A172 (cell line): Measurements from ENCODE around the gene TIMP3. TPM values are rescaled to one million over a fixed set of nuclear protein-coding genes. Genes with fewer than 3 reads are reported as not detected.

Experiments
- DNase-seq: peaks from one replicate; pipeline ENCODE4 v3.0.0-alpha.2; 2015; ENCODE audit warnings: low spot score
- total RNA-seq: library from RNA; depleted of rRNA; stranded (reverse); fragments of >200 nt; shearing (Covaris generic); gene quantifications from 2 replicates; pipeline ENCODE4 v1.2.3, GENCODE V29; 2014

The TIMP3 gene
- total RNA-seq, 1 experiment from 2014 or later: 17.6 TPM

DNA sequence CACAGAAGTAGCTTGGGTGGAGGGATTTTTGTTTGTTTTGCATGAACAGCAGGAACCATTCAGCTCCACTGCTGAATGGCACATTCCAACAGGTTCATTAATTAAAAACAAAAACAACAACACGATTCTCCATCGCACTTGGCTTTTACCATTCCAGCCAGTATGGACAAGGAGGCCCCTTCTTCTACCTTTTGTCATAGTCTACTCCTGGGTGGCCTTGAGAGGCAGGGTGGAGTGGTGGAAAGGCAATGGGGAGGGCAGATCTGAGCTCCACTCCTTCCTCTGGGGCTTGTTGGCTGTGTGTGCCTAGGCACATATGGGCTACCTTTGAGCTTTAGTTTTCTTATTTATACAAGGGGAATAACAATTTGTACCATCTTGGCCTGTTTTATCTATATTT, 4.8 kb downstream of the TIMP3 start:
- no peak for DNase-seq

DNA sequence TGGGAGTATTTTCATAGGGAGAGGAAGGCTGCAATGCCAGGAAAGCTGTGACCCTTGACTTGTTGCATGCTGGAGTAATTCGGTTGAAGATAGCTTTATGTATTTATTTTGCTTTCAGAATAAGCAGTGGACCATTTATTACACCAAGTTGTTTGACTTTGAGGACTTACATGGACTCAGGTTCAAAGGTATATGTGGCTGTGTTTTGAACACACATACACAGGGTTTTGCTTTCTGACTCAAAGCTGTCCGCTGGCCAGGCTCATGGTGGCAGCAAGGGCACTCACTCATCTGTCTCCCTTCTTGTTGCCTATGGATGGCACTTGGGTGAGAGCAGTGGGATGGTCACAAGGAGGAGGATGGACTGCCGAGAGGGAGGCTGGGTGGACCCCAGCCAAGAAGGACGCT, 6.5 kb downstream of the TIMP3 start:
- no peak for DNase-seq

DNA sequence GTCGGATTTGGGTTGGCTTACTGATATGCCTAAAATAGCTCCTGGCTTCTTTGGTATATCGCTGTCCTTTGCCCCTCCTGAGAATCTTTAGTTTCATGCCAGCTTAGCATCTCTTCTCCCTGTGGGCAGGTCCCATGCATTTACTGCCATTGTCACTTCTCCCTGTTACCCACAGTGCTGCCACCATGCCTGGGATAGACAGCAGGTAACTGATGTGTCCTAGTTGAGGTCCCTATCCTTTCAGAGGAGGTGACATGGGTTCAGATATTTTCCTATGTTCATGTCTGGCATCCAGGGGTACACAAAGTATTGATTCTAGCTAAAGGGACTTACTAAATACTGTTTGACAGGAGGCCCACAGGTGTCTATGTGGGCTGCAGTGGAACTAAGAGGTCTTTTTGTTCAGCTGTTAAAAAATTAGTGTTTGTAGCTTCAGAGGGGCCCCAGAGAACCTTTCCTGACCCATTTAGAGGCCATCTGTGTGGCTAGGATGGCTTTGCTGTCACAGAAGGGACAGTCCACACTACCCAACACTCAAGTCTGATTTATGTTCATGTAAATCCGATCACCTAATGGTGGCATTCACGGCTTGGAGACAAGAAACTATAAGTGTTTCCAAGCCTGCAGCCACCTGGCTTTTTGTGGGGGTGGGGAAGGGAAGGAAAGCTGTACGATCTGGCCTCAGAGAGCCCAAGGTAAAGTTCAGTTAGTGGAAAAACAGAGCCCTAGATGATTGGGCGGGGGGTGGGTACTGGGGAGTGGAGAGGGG, 8.5 kb downstream of the TIMP3 start:
- DNase-seq: no peak

DNA sequence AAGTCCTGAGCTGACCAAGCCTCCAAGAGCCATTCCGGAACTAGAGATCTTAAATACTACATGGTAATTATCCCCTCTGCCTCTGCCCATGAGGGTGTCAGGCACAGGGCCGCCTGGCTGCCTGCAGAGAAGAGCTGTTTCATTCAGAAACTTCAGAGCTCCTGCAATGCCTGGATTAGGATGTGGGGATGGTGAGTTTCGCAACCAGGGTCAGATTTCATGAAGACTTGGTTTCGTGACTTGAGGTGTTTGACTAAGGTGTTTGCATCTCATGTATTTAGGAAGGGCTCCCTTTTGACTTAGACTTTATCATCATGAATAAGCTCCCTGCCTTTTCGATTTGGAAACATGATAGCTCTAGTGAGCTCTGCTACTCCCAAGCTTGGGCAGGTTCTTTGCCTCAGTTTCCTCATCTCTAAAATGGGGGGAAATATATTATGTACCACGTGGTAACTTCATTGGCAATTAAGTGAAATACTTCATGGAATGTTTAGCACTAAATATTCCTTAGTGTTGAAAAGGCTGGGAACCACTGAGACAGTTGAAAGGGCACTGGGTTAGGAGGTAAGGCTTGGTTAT, 9.1 kb downstream of the TIMP3 start:
- DNase-seq: no peak

DNA sequence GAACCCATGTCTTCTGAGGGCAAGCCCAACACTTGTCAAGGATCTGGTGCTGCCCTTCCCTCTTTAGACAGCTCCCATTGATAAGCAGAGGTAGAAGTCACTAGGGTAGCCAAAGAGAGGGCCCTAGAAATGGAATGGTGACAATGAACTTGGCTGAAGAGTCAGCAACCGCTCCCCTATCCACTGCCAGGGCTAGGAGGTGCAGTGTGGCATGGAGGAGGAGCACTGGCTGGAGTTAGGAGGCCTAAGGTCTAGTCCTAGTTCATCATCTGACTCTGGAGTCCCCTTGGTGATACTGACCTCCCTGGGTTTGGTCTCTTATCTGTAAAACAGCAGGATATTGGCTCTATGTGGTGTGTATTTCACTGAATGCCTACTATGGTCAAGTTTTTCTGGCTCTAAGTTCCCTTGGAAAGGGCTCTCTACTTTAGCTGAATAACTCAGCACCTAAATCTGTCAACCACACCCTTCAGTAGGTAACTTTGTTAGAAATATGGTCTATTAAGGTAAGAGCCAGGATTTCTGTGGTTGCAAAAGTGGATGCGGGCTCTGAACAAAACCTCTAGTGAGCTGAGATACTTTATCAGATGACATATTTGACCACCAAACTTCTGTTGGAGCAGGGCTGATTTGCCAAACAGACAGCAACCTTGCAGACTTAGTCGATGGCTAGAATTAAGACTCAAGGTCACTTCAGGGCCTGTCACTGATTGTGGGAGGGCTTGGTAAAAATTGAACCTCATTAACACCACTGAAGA, 10.5 kb downstream of the TIMP3 start:
- DNase-seq: no peak

DNA sequence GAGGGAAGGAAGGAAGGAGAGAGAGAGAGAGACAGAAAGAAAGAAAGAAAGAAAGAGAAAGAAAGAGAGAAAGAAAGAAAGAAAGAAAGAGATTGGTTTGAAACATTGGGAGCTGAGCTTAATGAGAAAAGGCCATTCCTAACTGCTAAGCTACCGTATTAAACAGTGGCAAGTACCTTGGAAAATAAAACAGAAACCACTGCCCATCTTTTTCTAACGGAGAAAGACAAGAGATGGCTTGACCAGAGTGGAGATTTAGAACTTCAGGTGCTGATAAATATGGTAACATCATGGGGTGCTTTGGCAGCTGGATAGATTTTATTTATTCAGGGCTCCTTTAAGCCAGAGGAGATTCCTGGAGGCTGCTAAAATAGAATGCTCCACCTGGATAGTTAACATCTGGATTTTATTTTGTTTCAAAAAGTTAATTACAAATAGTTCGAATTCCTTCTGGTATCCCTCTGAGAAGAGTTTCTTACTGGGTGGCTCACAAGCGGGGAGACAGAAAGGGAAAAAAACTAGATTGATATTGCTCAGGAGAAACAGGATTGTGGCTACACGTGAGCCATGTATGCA, 12.9 kb downstream of the TIMP3 start:
- no peak for DNase-seq

DNA sequence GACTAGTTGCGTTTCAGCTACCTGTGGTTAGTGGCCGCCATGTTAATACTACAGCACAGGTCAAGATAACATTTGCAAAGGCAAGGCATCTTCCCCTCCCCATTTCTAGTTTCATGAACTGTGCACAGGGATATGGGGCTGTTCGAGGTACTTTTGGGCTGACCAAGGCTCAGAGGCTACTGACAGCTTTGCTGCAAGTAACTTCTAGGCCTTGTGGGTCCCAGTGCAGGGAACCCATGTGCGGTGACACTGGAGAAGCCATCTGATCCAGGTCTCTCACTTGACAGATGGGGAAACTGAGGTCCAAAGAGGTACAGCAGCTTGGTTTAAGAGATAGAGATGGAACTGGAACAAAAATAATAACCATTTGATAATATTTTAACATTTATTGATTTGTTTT, 13.6 kb downstream of the TIMP3 start:
- no peak for DNase-seq

DNA sequence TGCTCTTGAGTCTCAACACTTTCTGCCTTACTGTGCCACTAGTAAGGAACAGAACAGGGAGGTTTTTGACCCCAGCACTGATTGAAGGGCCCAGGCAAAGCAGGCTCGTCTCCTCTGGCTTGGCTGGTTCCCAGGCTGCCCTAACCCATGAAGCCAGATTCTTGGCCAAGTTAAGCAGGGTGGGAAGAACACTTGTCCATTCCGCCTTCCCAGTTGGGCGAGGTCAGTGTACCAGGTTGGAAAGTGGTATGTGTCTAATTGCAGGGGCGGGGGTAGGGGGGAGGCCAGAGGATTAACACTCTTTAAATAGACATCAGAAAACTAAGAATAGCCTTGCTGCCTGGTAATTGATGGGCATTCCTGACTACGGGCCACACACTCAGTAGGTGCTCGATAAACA, 14.4 kb downstream of the TIMP3 start:
- no peak for DNase-seq

DNA sequence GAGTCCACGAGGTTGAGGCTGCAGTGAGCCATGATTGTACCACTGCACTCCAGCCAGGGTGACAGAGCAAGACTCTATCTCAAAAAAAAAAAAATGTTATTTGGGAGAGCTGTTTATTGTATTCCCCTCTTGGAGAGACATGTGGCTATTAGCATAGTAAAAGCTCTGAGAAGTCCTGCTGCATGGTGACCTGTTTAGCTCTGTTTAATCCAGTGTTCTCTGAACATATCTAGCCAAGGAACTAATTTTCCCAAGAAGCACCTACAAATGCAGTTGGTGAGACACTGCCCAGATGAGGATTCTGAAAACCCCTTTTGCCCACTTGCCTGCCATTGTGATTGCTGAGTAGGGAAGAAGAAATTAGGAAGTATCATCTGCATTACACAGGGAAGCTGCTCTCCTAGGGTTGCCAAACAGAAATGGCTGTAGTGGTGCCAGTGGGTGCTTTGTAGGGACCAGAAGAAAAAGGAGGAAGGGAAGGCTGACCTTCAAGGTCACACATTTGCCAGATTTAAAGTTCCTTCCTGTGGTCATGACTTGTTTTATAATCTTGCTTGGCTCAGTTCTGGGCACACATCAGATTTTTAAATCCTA, 15.7 kb downstream of the TIMP3 start:
- no peak for DNase-seq

DNA sequence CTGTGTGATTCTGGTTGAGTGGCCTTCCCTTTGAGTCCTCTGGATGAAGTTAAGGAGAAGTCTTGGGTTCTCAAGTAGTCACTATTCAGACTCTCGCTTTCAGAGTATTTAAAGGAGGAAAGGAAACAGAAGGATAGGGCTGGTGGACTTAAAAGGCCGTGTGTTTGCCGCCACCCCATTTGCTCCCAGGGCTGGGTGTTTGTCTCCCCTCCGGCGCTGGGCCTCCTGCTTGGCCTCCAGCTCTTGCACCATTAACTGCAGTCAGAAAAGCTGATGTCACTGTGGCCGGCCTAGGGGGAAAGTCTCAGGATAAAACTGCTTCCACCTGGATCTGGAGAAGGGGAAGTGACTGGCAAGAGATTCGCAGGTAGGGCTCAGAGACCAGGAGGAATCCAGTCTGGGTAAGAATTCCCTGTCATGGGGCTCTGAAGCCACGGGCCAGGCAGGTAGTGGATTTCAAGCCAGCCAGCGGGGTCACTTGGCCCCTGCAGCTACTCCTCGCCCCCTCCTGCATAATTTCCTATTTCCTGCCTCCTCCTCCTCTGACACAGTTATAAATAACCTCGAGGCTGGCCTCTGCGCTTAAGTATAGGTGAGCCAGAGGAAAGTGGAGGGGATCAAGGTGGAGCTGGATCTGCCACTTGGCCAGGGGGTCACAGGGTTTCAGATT, 17.1 kb downstream of the TIMP3 start:
- no peak for DNase-seq

DNA sequence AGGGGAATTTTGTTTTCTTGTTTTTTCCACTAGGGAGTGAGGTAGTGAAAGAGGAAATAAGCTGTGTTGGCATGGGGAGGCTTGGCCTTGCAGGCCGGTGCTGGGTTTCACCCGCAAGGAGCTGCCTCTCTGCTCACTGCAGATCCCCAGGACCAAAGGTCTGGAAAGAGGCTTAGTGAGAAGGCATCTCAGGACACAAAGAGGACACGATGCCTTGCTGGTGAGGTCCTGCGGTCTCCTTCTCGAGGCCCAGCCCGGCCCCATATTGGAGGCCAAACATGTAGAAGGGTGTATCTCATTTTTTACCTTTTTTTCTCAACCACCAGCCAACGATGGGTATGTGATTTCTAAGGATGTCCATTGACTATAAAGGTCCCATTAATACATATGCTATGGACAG, 17.6 kb downstream of the TIMP3 start:
- no peak for DNase-seq

DNA sequence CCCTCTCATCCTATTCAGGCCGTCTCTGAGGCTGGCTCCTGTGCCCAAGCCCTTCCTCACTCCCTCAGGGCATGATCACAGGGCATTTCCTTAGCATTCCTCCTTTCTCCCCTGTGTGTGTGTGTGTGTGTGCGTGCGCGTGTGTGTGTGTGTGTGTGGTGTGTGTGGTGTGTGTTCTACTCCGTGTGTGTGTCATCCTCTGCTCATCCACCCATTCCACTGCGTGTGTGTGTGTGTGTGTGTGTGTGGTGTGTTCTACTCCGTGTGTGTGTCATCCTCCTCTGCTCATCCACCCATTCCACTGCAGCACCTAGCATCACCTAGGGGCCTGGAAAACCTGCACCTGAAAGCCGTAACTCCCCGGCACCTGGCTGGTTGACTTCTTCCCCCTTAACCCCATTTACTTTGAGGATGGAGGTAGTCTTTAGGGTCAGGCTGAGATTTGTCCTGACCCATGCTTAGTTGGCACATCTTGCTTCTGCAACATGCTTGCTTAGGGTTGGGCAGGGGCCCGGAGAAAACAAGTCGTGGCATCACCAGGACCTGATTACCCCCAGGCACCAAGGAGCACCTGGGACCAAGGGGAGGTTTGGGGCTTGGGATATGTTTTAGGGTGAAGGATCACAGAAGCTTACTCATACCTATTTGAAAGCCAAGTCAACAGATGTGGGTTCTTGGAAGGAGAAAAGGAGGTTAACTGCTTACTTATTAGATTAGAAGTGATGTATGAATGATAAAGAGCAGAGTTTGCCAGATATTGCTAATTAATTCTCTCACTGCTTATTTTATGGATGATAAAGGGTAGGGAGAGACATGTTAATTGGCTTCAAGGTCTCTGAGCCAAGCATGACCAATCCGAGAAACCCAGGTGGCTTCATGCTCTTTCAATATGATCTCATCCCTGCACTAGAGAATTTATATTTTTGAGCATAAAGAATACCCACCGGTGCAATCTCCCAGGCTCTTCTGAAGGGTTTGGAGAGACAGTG, 18.9 kb downstream of the TIMP3 start:
- DNase-seq: no peak

DNA sequence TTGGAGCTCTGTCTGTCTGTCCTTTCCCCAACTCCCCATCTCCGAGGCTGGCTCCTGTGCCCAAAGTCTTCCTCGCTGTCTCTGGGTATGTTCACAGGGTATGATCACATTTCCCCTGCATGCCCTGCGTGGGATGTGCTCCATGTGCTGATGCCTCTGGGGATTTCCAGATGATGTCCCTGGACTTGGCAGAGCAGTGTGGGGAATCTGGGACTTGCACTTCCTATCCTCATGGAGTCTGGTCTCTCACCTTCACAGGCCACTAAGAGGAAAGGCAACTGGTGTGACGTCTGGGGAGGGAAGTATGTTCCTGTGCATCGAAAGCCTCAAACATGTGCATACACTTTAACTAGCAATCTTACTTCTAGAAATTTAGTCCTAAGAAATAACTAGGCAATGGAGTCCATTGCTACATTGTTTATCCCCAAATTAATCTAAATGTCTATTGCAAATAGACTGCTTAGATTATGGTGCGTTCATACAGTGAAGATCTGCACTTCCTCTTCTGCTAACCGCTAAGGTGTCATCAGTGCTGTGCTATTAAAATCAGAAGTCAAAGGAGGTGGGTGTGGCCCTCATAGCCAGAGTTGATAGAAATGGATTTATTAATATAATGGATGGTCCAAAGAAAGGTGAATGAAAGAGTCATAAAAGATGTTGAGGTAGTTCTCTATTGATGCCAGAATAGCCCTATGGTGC, 20.8 kb downstream of the TIMP3 start:
- DNase-seq: no peak

DNA sequence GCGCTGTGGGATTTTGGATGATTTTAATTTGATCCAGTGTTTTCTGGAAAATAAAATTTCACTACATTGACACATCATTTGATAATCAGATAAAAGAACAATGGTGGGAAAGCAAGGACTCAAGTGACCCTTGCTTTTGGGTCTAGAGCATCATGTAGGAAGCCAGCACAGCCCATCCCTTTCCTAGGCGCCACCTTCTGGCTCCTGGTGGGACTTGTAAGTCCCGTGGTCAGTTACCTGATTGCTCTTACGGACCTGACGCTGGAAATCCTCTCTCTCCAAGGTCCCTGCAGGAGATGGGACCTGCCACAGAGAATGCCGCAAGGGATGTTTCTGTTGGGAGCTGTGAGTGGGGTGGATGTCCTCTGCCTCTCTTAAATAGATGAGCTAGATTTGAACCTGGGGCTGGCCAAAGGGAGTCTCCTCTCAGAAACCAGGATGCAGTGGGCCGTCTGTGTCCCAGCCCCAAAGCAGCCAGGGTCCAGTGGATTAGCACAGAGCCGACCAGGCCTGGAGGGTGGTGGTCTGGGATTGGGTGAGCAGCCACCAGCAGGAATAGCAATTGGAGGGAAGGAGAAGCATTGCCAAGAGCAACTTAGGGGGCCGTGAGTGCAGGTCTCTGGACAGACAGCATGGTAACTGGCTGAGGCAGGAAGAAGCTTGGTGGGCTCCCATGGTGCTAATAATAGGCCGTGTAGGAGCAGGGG, 21.7 kb downstream of the TIMP3 start:
- peak; percentile 26 for DNase-seq

DNA sequence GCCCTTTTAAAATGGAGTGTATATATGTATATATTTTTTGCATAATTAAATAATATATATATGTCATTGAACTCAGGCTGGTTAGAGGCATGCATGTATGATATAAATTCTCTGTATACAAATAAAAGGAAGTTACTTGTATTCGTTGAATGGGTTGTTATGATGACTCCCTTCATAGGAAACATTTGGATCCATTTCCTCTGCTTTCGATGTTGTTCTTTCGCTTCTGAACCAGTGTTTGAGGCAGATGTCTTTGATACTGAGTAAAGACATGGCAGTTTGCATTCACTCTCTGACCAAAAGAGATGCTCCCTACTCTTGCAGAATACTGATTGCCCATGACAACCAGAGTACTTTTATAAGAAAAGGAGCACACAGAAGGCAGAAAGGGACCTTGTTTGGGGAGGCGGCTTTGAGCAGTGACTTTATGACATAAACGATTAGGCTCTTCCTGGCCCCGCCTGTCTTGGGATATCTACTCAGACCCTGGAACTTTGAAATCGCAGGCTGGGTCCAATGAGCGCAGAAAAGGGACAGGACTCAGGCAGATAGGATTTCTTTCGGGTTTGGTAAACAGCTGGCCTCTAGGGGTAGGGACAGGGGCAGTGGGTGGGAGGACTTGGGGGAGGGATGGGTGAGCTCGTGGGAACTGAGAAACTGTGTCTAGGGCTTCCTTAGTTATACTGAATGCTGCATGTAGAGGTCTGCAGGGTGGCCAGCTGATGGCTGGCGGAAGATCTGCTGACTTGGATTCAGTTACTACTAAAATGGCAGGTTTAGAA, 23.2 kb downstream of the TIMP3 start:
- DNase-seq: no peak

DNA sequence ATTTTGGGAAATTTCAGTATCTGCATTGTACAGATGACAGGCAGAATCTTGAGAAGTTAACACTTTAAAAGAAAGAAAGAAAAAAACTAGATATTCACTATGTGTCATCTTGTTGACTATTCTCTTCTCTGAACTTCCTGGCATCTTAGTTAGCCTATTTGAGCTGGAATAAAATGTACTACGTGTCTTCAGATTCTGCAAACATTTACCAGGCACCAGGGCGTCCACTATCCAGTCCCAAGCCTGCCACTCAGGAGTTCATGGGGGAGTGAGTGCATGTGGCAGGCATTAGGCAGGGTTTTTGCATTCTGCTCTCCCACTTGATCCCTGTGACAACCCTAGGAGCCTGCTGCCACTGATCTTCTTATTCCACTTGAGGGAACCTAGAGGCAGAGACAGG, 25.0 kb downstream of the TIMP3 start:
- no peak for DNase-seq

DNA sequence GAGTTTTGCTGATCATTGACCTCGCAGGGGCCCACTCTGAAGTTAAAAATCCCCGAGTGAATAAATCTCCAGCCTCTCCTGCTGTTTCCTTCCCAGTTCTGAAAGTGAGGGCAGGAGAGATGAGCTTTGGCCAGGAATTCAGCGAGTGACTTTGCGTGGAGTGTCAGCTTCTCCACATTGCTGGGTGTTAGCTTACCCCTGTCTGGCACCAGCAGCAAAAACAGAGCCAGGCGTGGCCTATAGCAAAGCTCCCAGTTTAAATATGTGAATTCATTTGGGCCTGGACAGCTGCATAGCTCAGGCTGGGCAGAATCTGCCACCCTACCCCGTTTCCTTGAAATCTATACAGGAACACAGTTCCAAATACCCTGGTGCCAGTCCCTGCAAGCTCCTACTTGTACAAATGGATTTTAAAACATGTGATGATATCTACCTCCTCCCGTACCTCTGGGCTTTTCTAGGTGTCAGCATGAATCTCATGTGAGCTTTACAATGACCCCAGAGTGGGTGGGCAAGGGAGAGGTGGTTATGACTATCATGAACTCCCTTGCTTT, 25.6 kb downstream of the TIMP3 start:
- no peak for DNase-seq

DNA sequence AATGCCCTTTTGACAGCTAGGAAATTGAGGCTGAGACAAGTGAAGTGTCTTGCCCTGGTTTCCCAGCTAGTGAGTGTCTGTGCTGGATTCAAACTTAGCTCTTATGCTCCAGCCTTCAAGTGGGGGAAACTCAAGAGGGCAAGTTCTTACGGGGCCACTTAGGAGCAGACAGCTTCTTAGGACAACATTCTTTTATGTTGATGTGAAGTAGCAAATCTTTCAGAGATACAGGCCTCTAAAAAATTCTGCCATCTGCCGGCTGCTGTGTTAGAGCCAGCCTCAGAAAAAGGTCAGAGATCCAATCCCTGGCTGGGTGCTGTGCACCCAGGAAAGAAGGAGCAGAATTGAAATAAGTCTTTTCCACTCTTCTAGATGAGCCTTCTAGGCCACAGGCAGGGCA, 26.6 kb downstream of the TIMP3 start:
- DNase-seq: no peak
